HG03108 (cell line): ENCODE measurements around the gene RASL12.
"Not testable (repeated sequence)": the region's sequence is repeated elsewhere in the genome, so short reads cannot be mapped to it uniquely, and the experiment has no call there.

Experiments
- ATAC-seq: cut with Tn5 transposase; IDR thresholded peaks from one replicate; pipeline ENCODE4 v1.9.1; 2021; ENCODE audit warnings: moderate library complexity; ENCODE audit not compliant: unreplicated experiment

The RASL12 gene

GRCh38 chr15:65067645-65068402, at the start of gene RASL12:
RASL12 (minus strand) TSS chr15:65067991; CDS start chr15:65067835, 156 bp downstream.
- ATAC-seq, result no peak

- no peak for ATAC-seq
Observed at GRCh38 chr15:65115542-65115941, 47.8 kb upstream of the RASL12 start.

- no peak for ATAC-seq
Observed at GRCh38 chr15:65115086-65115485, 47.3 kb upstream of the RASL12 start, which contains the start of gene UBAP1L. UBAP1L (minus strand) TSS chr15:65115200; CDS start chr15:65106215, 8,985 bp downstream.

GRCh38 chr15:65110676-65111292, 43.0 kb upstream of the RASL12 start:
- no peak for ATAC-seq

GRCh38 chr15:65106011-65106590, 38.3 kb upstream of the RASL12 start:
- ATAC-seq, result no peak

GRCh38 chr15:65105038-65105437, 37.2 kb upstream of the RASL12 start:
- ATAC-seq, result no peak

- ATAC-seq, result no peak
Observed at GRCh38 chr15:65102912-65103311, 35.1 kb upstream of the RASL12 start.

- no peak for ATAC-seq
Observed at GRCh38 chr15:65101891-65102708, 34.3 kb upstream of the RASL12 start.

GRCh38 chr15:65101411-65101890, 33.7 kb upstream of the RASL12 start:
- no peak for ATAC-seq

- ATAC-seq, result no peak
Observed at GRCh38 chr15:65100442-65100841, 32.7 kb upstream of the RASL12 start.

- not testable (repeated sequence) for ATAC-seq
Observed at GRCh38 chr15:65099801-65100200, 32.0 kb upstream of the RASL12 start.

- ATAC-seq, result no peak
Observed at GRCh38 chr15:65099336-65099735, 31.5 kb upstream of the RASL12 start.

- no peak for ATAC-seq
Observed at GRCh38 chr15:65097651-65098263, 30.0 kb upstream of the RASL12 start.

GRCh38 chr15:65096481-65097385, 28.9 kb upstream of the RASL12 start:
- no peak for ATAC-seq

GRCh38 chr15:65095747-65096104, 27.9 kb upstream of the RASL12 start:
- no peak for ATAC-seq

GRCh38 chr15:65095011-65095746, 27.4 kb upstream of the RASL12 start:
- ATAC-seq, result no peak

GRCh38 chr15:65094294-65094995, 26.7 kb upstream of the RASL12 start:
- no peak for ATAC-seq

- ATAC-seq, result not testable (repeated sequence)
Observed at GRCh38 chr15:65093793-65094170, 26.0 kb upstream of the RASL12 start.
